Testis (tissue), 3 donors: ENCODE results near the gene SFT2D2. TPM values are rescaled to one million over a fixed set of nuclear protein-coding genes. Genes with fewer than 3 reads are reported as not detected.
"Not testable (repeated sequence)": the region's sequence is repeated elsewhere in the genome, so short reads cannot be mapped to it uniquely, and the experiment has no call there.

Experiments
- DNase-seq: peaks from one replicate; pipeline ENCODE4 v3.0.0-alpha.2; 2019
- H3K27ac ChIP-seq, 2 donors: fragments of 200-600 bp; sonication (generic); one replicate each; pipeline ENCODE4 v1.5.1; 2019
- H3K27me3 ChIP-seq: fragments of 200-600 bp; sonication (generic); one replicate; pipeline ENCODE4 v1.5.1; 2019
- H3K36me3 ChIP-seq: fragments of 200-600 bp; sonication (generic); one replicate; pipeline ENCODE4 v1.5.1; 2017; ENCODE audit warnings: low read depth; ENCODE audit errors: missing control alignments
- H3K4me1 ChIP-seq: fragments of 200-600 bp; sonication (generic); one replicate; pipeline ENCODE4 v1.5.1; 2019
- H3K4me3 ChIP-seq, 2 donors: fragments of 200-600 bp; sonication (generic); one replicate each; pipeline ENCODE4 v1.5.1; 2017 to 2019
- H3K9me3 ChIP-seq: fragments of 200-600 bp; sonication (generic); one replicate; pipeline ENCODE4 v1.5.1; 2017
- CTCF ChIP-seq, 3 experiments: fragments of 450-650 bp in 2 of 3; fragments of 200-600 bp in 1 of 3; sonication (generic) in 1 of 3; IDR thresholded peaks; one replicate each; pipeline ENCODE4 v1.5.1; 2016 to 2019; ENCODE audit warnings: antibody characterized with exemption in 3 of 3, mild to moderate bottlenecking in 2 of 3, moderate library complexity in 1 of 3
- POLR2A ChIP-seq: fragments of 450-650 bp; IDR thresholded peaks from one replicate; pipeline ENCODE4 v1.6.1; 2017; ENCODE audit warnings: antibody characterized with exemption, mild to moderate bottlenecking, moderate library complexity
- WGBS, 2 donors: methylation state at CpG; one replicate each; pipeline ENCODE4 v1.1.5; 2018; 5-methylcytosine and 5-hydroxymethylcytosine counted together
- intact Hi-C: fragments of 100-400 bp; cut with DNase I; formaldehyde crosslinking; loops from one replicate; pipeline ENCODE4 v1.15.1; 2023; ENCODE audit warnings: low total_unique reads
- polyA plus RNA-seq: library from polyadenylated mRNA; stranded (reverse); fragments of 350-450 nt; fragmentation: Illumina TruSeq; extraction: RNeasy Lipid Tissue Mini Kit (QIAGEN cat#74804); gene quantifications from one replicate; pipeline ENCODE4 v1.2.3, GENCODE V29; 2014; ENCODE audit warnings: low read depth, low replicate concordance; ENCODE audit not compliant: insufficient read depth
- total RNA-seq, 2 donors: library from RNA; depleted of rRNA; stranded (reverse); fragments of >200 nt; gene quantifications; one replicate each; pipeline ENCODE4 v1.2.3, GENCODE V29; 2016

The SFT2D2 gene
- total and polyA plus RNA-seq, 3 donors from 2014 or later: 34.5 to 62.2 (median 59.4) TPM

DNA sequence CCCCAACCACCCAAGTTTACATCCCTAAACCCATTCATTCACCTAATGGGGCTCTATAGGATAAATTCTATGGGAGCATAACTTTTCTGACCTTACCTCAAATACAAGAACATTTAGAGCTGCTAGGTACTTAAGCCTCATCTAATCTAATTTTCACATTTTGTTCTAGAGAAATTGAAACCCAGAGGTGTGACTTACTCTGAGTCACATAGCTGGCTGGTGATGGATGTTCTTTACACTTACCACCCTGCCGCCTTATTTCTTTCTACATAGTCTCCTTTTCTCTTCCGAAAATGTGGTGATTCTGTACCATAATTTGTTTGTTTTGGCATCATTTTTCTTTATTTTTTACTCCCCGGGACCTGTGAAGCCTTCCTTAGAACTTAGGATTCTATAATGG is 26.7 kb upstream of the SFT2D2 start:
- 59 to 60% methylated on average over 3 of the region's 3 CpGs for WGBS, 2 donors

GRCh38 chr1:168202941-168203654 is 22.7 kb upstream of the SFT2D2 start:
- Histone ChIP-seq H3K36me3 (no peaks in the 10 kb centered on the region), H3K27ac (no peak overlapping the region), H3K9me3 (no peaks in the 10 kb centered on the region), H3K4me1 (peaks cover 4% of the 10 kb centered on the region), H3K27me3 (no peaks in the 10 kb centered on the region), H3K4me3 (no peak overlapping the region)
- WGBS, 2 donors: 38 to 80% methylated on average over 1 of the region's 1 CpG
- intact Hi-C loops: no loop called here
- no peak for DNase-seq
- no peak for TF ChIP-seq POLR2A
- TF ChIP-seq CTCF (IDR thresholded peaks at IDR 0.05): no peak

More for the DNA sequence above, 26.7 kb upstream of the SFT2D2 start:
- intact Hi-C loops: no loop called here
- no peaks in the 10 kb centered on the region for H3K36me3 ChIP-seq
- no peaks in the 10 kb centered on the region for H3K9me3 ChIP-seq
- no peak for DNase-seq
- no peak overlapping the region for H3K4me3 ChIP-seq
- H3K27ac ChIP-seq: no peak overlapping the region
- no peaks in the 10 kb centered on the region for H3K27me3 ChIP-seq
- TF ChIP-seq POLR2A (no peak), CTCF (IDR thresholded peaks at IDR 0.05) (no peak)
- H3K4me1 ChIP-seq: no peaks in the 10 kb centered on the region

- no peak overlapping the region for H3K27ac ChIP-seq
- no peak for DNase-seq
- H3K27me3 ChIP-seq: no peaks in the 10 kb centered on the region
- H3K4me3 ChIP-seq: no peak overlapping the region
- H3K4me1 ChIP-seq: peaks cover 4% of the 10 kb centered on the region
- no peak for TF ChIP-seq CTCF (IDR thresholded peaks at IDR 0.05)
- TF ChIP-seq POLR2A: no peak
- H3K9me3 ChIP-seq: no peaks in the 10 kb centered on the region
- H3K36me3 ChIP-seq: no peaks in the 10 kb centered on the region
- intact Hi-C loops: no loop called here
Measured at GRCh38 chr1:168206111-168206510, 19.7 kb upstream of the SFT2D2 start.

GRCh38 chr1:168207673-168208072 is 18.1 kb upstream of the SFT2D2 start:
- WGBS, 2 donors: 81% methylated on average over 23 of the region's 34 CpGs; no CpG with 5 or more reads in 1 of the 2 donors
- not testable (repeated sequence) for H3K4me3 ChIP-seq

GRCh38 chr1:168210312-168210711 is 15.5 kb upstream of the SFT2D2 start:
- H3K4me1 ChIP-seq: peaks cover 2% of the 10 kb centered on the region
- no peak for TF ChIP-seq POLR2A
- TF ChIP-seq CTCF (IDR thresholded peaks at IDR 0.05): no peak
- peak overlapping the region in 1 of 2 donors; percentile 64 for H3K27ac ChIP-seq
- H3K27me3 ChIP-seq: no peaks in the 10 kb centered on the region
- H3K36me3 ChIP-seq: no peaks in the 10 kb centered on the region
- no peaks in the 10 kb centered on the region for H3K9me3 ChIP-seq
- no peak for DNase-seq
- 87 to 88% methylated on average over 3 of the region's 3 CpGs for WGBS, 2 donors
- H3K4me3 ChIP-seq: no peak overlapping the region
- intact Hi-C loops: no loop called here

More at GRCh38 chr1:168207673-168208072, 18.1 kb upstream of the SFT2D2 start:
- H3K36me3 ChIP-seq, DNase-seq, H3K9me3 ChIP-seq, H3K27me3 ChIP-seq, H3K4me1 ChIP-seq, intact Hi-C loops, H3K27ac ChIP-seq: not testable (repeated sequence)
